GM21737 (cell line): ENCODE results near the gene CCDC3.

ENCODE experiments used
- ATAC-seq: cut with Tn5 transposase; IDR thresholded peaks from one replicate; pipeline ENCODE4 v1.9.1; 2021; ENCODE audit warnings: mild to moderate bottlenecking, moderate library complexity; ENCODE audit not compliant: unreplicated experiment

The CCDC3 gene

GRCh38 chr10:12965571-12965970, 35.9 kb downstream of the CCDC3 start:
- ATAC-seq = no peak

- no peak for ATAC-seq
Observed at GRCh38 chr10:12962556-12962955, 39.0 kb downstream of the CCDC3 start.

- no peak for ATAC-seq
Observed at GRCh38 chr10:12961416-12962205, 39.9 kb downstream of the CCDC3 start.

- ATAC-seq = no peak
Observed at GRCh38 chr10:12960941-12961340, 40.6 kb downstream of the CCDC3 start.

GRCh38 chr10:12960334-12960898, 41.1 kb downstream of the CCDC3 start:
- ATAC-seq = no peak

GRCh38 chr10:12958546-12959110, 42.9 kb downstream of the CCDC3 start:
- no peak for ATAC-seq

GRCh38 chr10:12957081-12957480, 44.4 kb downstream of the CCDC3 start:
- ATAC-seq = no peak

GRCh38 chr10:12954866-12955265, 46.6 kb downstream of the CCDC3 start:
- ATAC-seq = no peak

GRCh38 chr10:12950583-12951128, 50.9 kb downstream of the CCDC3 start:
- ATAC-seq = no peak

GRCh38 chr10:12949248-12949647, 52.3 kb downstream of the CCDC3 start:
- no peak for ATAC-seq

GRCh38 chr10:12947741-12948140, 53.8 kb downstream of the CCDC3 start:
- no peak for ATAC-seq

GRCh38 chr10:12946372-12946771, 55.1 kb downstream of the CCDC3 start:
- ATAC-seq = no peak

- ATAC-seq = no peak
Observed at GRCh38 chr10:12945690-12946359, 55.7 kb downstream of the CCDC3 start.

GRCh38 chr10:12944931-12945330, 56.6 kb downstream of the CCDC3 start:
- no peak for ATAC-seq

GRCh38 chr10:12943425-12943824, 58.1 kb downstream of the CCDC3 start:
- ATAC-seq = no peak

GRCh38 chr10:12941966-12942365, 59.5 kb downstream of the CCDC3 start:
- no peak for ATAC-seq

- no peak for ATAC-seq
Observed at GRCh38 chr10:12940791-12941190, 60.7 kb downstream of the CCDC3 start.

GRCh38 chr10:12938271-12938670, 63.2 kb downstream of the CCDC3 start:
- ATAC-seq = no peak

GRCh38 chr10:12937527-12937926, 64.0 kb downstream of the CCDC3 start:
- no peak for ATAC-seq

GRCh38 chr10:12934777-12935176, 66.7 kb downstream of the CCDC3 start:
- ATAC-seq = no peak

- ATAC-seq = no peak
Observed at GRCh38 chr10:12929381-12929780, 72.1 kb downstream of the CCDC3 start.
